Measurements from ENCODE around the gene KLHL30.
"Not testable (repeated sequence)": the region's sequence is repeated elsewhere in the genome, so short reads cannot be mapped to it uniquely, and the experiment has no call there.

The KLHL30 gene

GRCh38 chr2:238106698-238107524 lies 31.6 kb upstream of the KLHL30 start:
- H3K27ac Mint-ChIP-seq = peak overlapping the region; percentile 99
- DNase-seq (ENCODE audit: low spot score in 2 of 2) = peak in 1 of 2 donors; percentile 46
- H3K4me1 Mint-ChIP-seq = peaks cover 27% of the 10 kb centered on the region
- H3K27me3 Mint-ChIP-seq = no peaks in the 10 kb centered on the region
- ATAC-seq (ENCODE audit: low read depth) = no peak
- H3K9me3 Mint-ChIP-seq = peaks cover 2% of the 10 kb centered on the region
- peak overlapping the region; percentile 98 for H3K4me3 Mint-ChIP-seq
- no peaks in the 10 kb centered on the region for H3K36me3 Mint-ChIP-seq

GRCh38 chr2:238107525-238108422 lies 30.7 kb upstream of the KLHL30 start:
- Mint-ChIP-seq H3K27me3 (no peaks in the 10 kb centered on the region), H3K4me3 (peak overlapping the region; percentile 98), H3K9me3 (peaks cover 3% of the 10 kb centered on the region), H3K4me1 (peaks cover 27% of the 10 kb centered on the region), H3K36me3 (peaks cover 6% of the 10 kb centered on the region), H3K27ac (peak overlapping the region; percentile 99)
- peak; percentile 72 to 82 for DNase-seq (ENCODE audit: low spot score in 2 of 2)
- ATAC-seq (ENCODE audit: low read depth) = peak; percentile 94

GRCh38 chr2:238108423-238109183 lies 29.9 kb upstream of the KLHL30 start:
- DNase-seq (ENCODE audit: low spot score in 2 of 2) = no peak
- H3K27ac Mint-ChIP-seq = peak overlapping the region; percentile 99
- H3K27me3 Mint-ChIP-seq = no peaks in the 10 kb centered on the region
- H3K36me3 Mint-ChIP-seq = peaks cover 11% of the 10 kb centered on the region
- peak; percentile 36 for ATAC-seq (ENCODE audit: low read depth)
- peaks cover 27% of the 10 kb centered on the region for H3K4me1 Mint-ChIP-seq
- peak overlapping the region; percentile 98 for H3K4me3 Mint-ChIP-seq
- H3K9me3 Mint-ChIP-seq = peaks cover 7% of the 10 kb centered on the region

GRCh38 chr2:238113611-238114010 lies 24.9 kb upstream of the KLHL30 start:
- no peak for ATAC-seq (ENCODE audit: low read depth)
- Mint-ChIP-seq H3K4me1 (peaks cover 20% of the 10 kb centered on the region), H3K36me3 (peaks cover 19% of the 10 kb centered on the region), H3K27me3 (peaks cover 7% of the 10 kb centered on the region), H3K4me3 (no peak overlapping the region), H3K27ac (no peak overlapping the region), H3K9me3 (peaks cover 7% of the 10 kb centered on the region)
- no peak for DNase-seq (ENCODE audit: low spot score in 2 of 2)

GRCh38 chr2:238114331-238114841 lies 24.1 kb upstream of the KLHL30 start:
- no peak overlapping the region for H3K27ac Mint-ChIP-seq
- peaks cover 22% of the 10 kb centered on the region for H3K36me3 Mint-ChIP-seq
- no peak overlapping the region for H3K4me3 Mint-ChIP-seq
- H3K4me1 Mint-ChIP-seq = peaks cover 20% of the 10 kb centered on the region
- peaks cover 7% of the 10 kb centered on the region for H3K27me3 Mint-ChIP-seq
- ATAC-seq (ENCODE audit: low read depth) (no peak), DNase-seq (ENCODE audit: low spot score in 2 of 2) (no peak)
- peaks cover 7% of the 10 kb centered on the region for H3K9me3 Mint-ChIP-seq

- H3K9me3 Mint-ChIP-seq = peaks cover 7% of the 10 kb centered on the region
- H3K27me3 Mint-ChIP-seq = peaks cover 7% of the 10 kb centered on the region
- H3K27ac Mint-ChIP-seq = no peak overlapping the region
- no peak overlapping the region for H3K4me3 Mint-ChIP-seq
- ATAC-seq (ENCODE audit: low read depth) (no peak), DNase-seq (ENCODE audit: low spot score in 2 of 2) (no peak)
- peaks cover 22% of the 10 kb centered on the region for H3K36me3 Mint-ChIP-seq
- H3K4me1 Mint-ChIP-seq = peaks cover 22% of the 10 kb centered on the region
Observed at GRCh38 chr2:238114851-238115660, 23.4 kb upstream of the KLHL30 start.

- H3K9me3 Mint-ChIP-seq = not testable (repeated sequence)
Observed at GRCh38 chr2:238115709-238116108, 22.8 kb upstream of the KLHL30 start.

GRCh38 chr2:238116298-238117198 lies 21.9 kb upstream of the KLHL30 start:
- no peak overlapping the region for H3K4me3 Mint-ChIP-seq

More at GRCh38 chr2:238115709-238116108, 22.8 kb upstream of the KLHL30 start:
- DNase-seq (ENCODE audit: low spot score in 2 of 2); H3K27me3 Mint-ChIP-seq; ATAC-seq (ENCODE audit: low read depth); H3K4me3 Mint-ChIP-seq; H3K27ac Mint-ChIP-seq: not testable (repeated sequence)
- H3K36me3 Mint-ChIP-seq = peaks cover 22% of the 10 kb centered on the region
- H3K4me1 Mint-ChIP-seq = peaks cover 22% of the 10 kb centered on the region

GRCh38 chr2:238117199-238118154 lies 21.0 kb upstream of the KLHL30 start:
- peaks cover 19% of the 10 kb centered on the region for H3K36me3 Mint-ChIP-seq
- DNase-seq (ENCODE audit: low spot score in 2 of 2) (no peak), ATAC-seq (ENCODE audit: low read depth) (no peak)
- peaks cover 22% of the 10 kb centered on the region for H3K4me1 Mint-ChIP-seq
- H3K27ac Mint-ChIP-seq = no peak overlapping the region
- H3K9me3 Mint-ChIP-seq = peaks cover 6% of the 10 kb centered on the region
- H3K4me3 Mint-ChIP-seq = no peak overlapping the region
- peaks cover 7% of the 10 kb centered on the region for H3K27me3 Mint-ChIP-seq

More at GRCh38 chr2:238116298-238117198, 21.9 kb upstream of the KLHL30 start:
- ATAC-seq (ENCODE audit: low read depth) (no peak), DNase-seq (ENCODE audit: low spot score in 2 of 2) (no peak)
- Mint-ChIP-seq H3K9me3 (peaks cover 6% of the 10 kb centered on the region), H3K27me3 (peaks cover 7% of the 10 kb centered on the region), H3K4me1 (peaks cover 22% of the 10 kb centered on the region), H3K36me3 (peaks cover 22% of the 10 kb centered on the region), H3K27ac (no peak overlapping the region)

GRCh38 chr2:238119756-238120462 lies 18.6 kb upstream of the KLHL30 start:
- peak; percentile 73 for ATAC-seq (ENCODE audit: low read depth)
- Mint-ChIP-seq H3K4me1 (peaks cover 19% of the 10 kb centered on the region), H3K36me3 (peaks cover 7% of the 10 kb centered on the region), H3K9me3 (no peaks in the 10 kb centered on the region), H3K27ac (no peak overlapping the region), H3K27me3 (peaks cover 7% of the 10 kb centered on the region), H3K4me3 (no peak overlapping the region)
- DNase-seq (ENCODE audit: low spot score in 2 of 2) = no peak

Measured in memory B cell (primary cell).